GM23338 (cell line): Measurements from ENCODE around the gene ACTR5. TPM values are rescaled to one million over a fixed set of nuclear protein-coding genes. Genes with fewer than 3 reads are reported as not detected.

ENCODE experiments used
- ATAC-seq: fragments of 200-7000 bp; cut with Tn5 transposase; 3 replicates; pipeline ENCODE4 v1.9.1; 2020
- DNase-seq: peaks from one replicate; pipeline ENCODE4 v3.0.0-alpha.2; 2015; ENCODE audit warnings: low spot score
- H2AFZ ChIP-seq: fragments of 200-600 bp; sonication (generic); 2 replicates; pipeline ENCODE4 v1.8.0; 2016; ENCODE audit warnings: antibody characterized with exemption, mild to moderate bottlenecking, moderate library complexity
- H3F3A ChIP-seq: fragments of 200-600 bp; sonication (generic); replicated peaks from 2 replicates; pipeline ENCODE4 v1.8.0; 2017; ENCODE audit warnings: antibody characterized with exemption, mixed run types, low read depth
- H3K27ac ChIP-seq: fragments of 200-600 bp; sonication (generic); 2 replicates; pipeline ENCODE4 v1.6.1; 2016; ENCODE audit warnings: low read depth
- H3K27me3 ChIP-seq: fragments of 200-600 bp; sonication (generic); 2 replicates; pipeline ENCODE4 v1.8.0; 2016; ENCODE audit warnings: mild to moderate bottlenecking, mixed run types, moderate library complexity; ENCODE audit not compliant: insufficient read depth
- H3K36me3 ChIP-seq: fragments of 200-600 bp; sonication (generic); 2 replicates; pipeline ENCODE4 v1.8.0; 2016; ENCODE audit warnings: mild to moderate bottlenecking; ENCODE audit not compliant: insufficient read depth
- H3K4me1 ChIP-seq: fragments of 200-600 bp; sonication (generic); 2 replicates; pipeline ENCODE4 v1.8.0; 2016; ENCODE audit warnings: mild to moderate bottlenecking, moderate library complexity; ENCODE audit not compliant: insufficient read depth
- H3K4me2 ChIP-seq: fragments of 200-600 bp; sonication (generic); 2 replicates; pipeline ENCODE4 v1.7.1; 2017; ENCODE audit warnings: mixed run types
- H3K4me3 ChIP-seq: fragments of 200-600 bp; sonication (generic); 2 replicates; pipeline ENCODE4 v1.6.1; 2016; ENCODE audit warnings: mixed run types
- H3K79me2 ChIP-seq: fragments of 200-600 bp; sonication (generic); replicated peaks from 2 replicates; pipeline ENCODE4 v1.8.0; 2017; ENCODE audit warnings: mild to moderate bottlenecking; ENCODE audit not compliant: insufficient read depth
- H3K9me2 ChIP-seq: fragments of 200-600 bp; sonication (generic); 2 replicates; pipeline ENCODE4 v1.8.0; 2017; ENCODE audit not compliant: insufficient read depth
- H4K20me1 ChIP-seq: fragments of 200-600 bp; sonication (generic); replicated peaks from 2 replicates; pipeline ENCODE4 v1.8.0; 2017; ENCODE audit warnings: mild to moderate bottlenecking; ENCODE audit not compliant: insufficient read depth
- H3K27ac Mint-ChIP-seq: 2 replicates; pipeline ENCODE4 v1.8.0; 2020; ENCODE audit warnings: inconsistent platforms, mild to moderate bottlenecking, moderate library complexity, mixed read lengths
- H3K27me3 Mint-ChIP-seq: 3 replicates; pipeline ENCODE4 v1.8.0; 2022; ENCODE audit warnings: low read depth, mild to moderate bottlenecking, moderate library complexity, mixed read lengths, inconsistent platforms; ENCODE audit not compliant: insufficient read depth, poor library complexity
- H3K36me3 Mint-ChIP-seq: 3 replicates; pipeline ENCODE4 v1.8.0; 2021; ENCODE audit warnings: low read depth, mild to moderate bottlenecking, inconsistent platforms, moderate library complexity, mixed read lengths
- H3K4me1 Mint-ChIP-seq: 3 replicates; pipeline ENCODE4 v1.8.0; 2020; ENCODE audit warnings: mild to moderate bottlenecking, inconsistent platforms, mixed read lengths
- H3K4me3 Mint-ChIP-seq: 3 replicates; pipeline ENCODE4 v1.8.0; 2021; ENCODE audit warnings: moderate library complexity, mild to moderate bottlenecking, inconsistent platforms, mixed read lengths
- H3K9me3 Mint-ChIP-seq: 3 replicates; pipeline ENCODE4 v1.8.0; 2020; ENCODE audit warnings: moderate library complexity, mild to moderate bottlenecking, inconsistent platforms, mixed read lengths
- CTCF ChIP-seq, 2 experiments: fragments of 200-600 bp in 1 of 2; sonication (generic) in 1 of 2; conservative IDR thresholded peaks; 2 replicates each; pipeline versions ENCODE4 v1.5.1 to v1.6.1; 2016 to 2017; ENCODE audit warnings: antibody characterized with exemption in 2 of 2, low read depth in 2 of 2, mild to moderate bottlenecking in 2 of 2, moderate library complexity in 1 of 2
- EZH2 ChIP-seq: fragments of 200-600 bp; sonication (generic); IDR thresholded peaks from one replicate; pipeline ENCODE4 v1.8.0; 2017; ENCODE audit warnings: antibody characterized with exemption, mild to moderate bottlenecking, low read depth; ENCODE audit not compliant: unreplicated experiment
- EZH2phosphoT487 ChIP-seq: fragments of 200-600 bp; sonication (generic); IDR thresholded peaks from one replicate; pipeline ENCODE4 v1.8.1; 2018; ENCODE audit warnings: antibody characterized with exemption; ENCODE audit not compliant: unreplicated experiment
- NANOG ChIP-seq: IDR thresholded peaks from 2 replicates; pipeline ENCODE4 v1.6.1; 2016; ENCODE audit warnings: antibody characterized with exemption, borderline replicate concordance
- POLR2AphosphoS5 ChIP-seq: IDR thresholded peaks from 2 replicates; pipeline ENCODE4 v1.6.1; 2016; ENCODE audit warnings: antibody characterized with exemption, low read depth
- REST ChIP-seq: IDR thresholded peaks from one replicate; pipeline ENCODE4 v1.6.1; 2018; ENCODE audit warnings: antibody characterized with exemption; ENCODE audit not compliant: unreplicated experiment
- ZNF462 ChIP-seq: fragments of 250-450 bp; sonication (Bioruptor Pico); IDR thresholded peaks from 2 replicates; pipeline ENCODE4 v1.5.0; 2020; ENCODE audit warnings: mild to moderate bottlenecking, moderate library complexity
- polyA plus RNA-seq: library from polyadenylated mRNA; unstranded; fragments of >200 nt; fragmentation: Nextera tagmentation; extraction: Ambion mirVana; gene quantifications from 2 replicates; pipeline ENCODE4 v1.2.1, GENCODE V29; 2016
- total RNA-seq: library from RNA; depleted of rRNA; stranded (reverse); fragments of >200 nt; shearing (Covaris generic); gene quantifications from 2 replicates; pipeline ENCODE4 v1.2.3, GENCODE V29; 2014
- TF ChIP-seq, protein P1 (sequence below): IDR thresholded peaks from 2 replicates; pipeline ENCODE4 v1.6.1; 2016; ENCODE audit warnings: antibody characterized with exemption

The ACTR5 gene
- total and polyA plus RNA-seq, 2 experiments from 2014 or later, result 8.4 to 21.8 TPM

DNA sequence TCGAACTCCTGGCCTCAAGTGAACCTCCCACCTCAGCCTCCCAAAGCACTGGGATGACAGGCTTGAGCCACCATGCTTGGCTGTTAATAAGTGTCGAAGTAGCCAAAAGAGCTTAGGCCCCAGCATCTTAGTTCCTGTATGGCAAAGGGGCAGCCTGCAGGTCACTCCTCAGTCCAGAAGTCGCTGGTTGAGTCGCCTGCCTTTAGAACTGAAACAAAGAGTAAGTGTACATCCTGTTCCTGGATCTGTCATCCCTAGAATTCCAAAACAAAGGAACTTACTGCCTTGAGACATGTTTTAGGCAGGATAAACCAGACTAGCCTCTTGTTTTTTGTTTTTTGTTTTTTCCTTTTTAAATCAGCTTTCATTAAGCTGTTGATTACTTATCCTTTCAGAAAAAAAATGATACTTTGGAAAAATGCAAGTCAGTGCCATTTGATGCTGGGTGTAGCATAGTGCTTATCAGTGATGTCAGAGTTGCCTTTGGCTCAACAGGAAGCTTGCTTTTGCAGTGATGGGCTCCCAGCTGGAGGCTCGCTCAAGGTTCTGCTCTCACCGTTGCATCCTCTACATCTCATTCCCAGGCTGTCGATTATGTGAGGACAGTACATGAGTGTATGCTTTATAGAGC is 9.0 kb downstream of the ACTR5 start:
- no peak overlapping the region for H3K4me3 ChIP-seq
- DNase-seq, result no peak
- no peak for TF ChIP-seq EZH2
- no peak for TF ChIP-seq CTCF (conservative IDR thresholded peaks at IDR 0.05; ENCODE audit: low read depth in 2 of 2)
- no peak for TF ChIP-seq NANOG
- TF ChIP-seq REST, result no peak
- TF ChIP-seq EZH2phosphoT487, result no peak
- TF ChIP-seq, protein P1, sequence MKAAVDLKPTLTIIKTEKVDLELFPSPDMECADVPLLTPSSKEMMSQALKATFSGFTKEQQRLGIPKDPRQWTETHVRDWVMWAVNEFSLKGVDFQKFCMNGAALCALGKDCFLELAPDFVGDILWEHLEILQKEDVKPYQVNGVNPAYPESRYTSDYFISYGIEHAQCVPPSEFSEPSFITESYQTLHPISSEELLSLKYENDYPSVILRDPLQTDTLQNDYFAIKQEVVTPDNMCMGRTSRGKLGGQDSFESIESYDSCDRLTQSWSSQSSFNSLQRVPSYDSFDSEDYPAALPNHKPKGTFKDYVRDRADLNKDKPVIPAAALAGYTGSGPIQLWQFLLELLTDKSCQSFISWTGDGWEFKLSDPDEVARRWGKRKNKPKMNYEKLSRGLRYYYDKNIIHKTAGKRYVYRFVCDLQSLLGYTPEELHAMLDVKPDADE, result no peak
- TF ChIP-seq POLR2AphosphoS5, result no peak

DNA sequence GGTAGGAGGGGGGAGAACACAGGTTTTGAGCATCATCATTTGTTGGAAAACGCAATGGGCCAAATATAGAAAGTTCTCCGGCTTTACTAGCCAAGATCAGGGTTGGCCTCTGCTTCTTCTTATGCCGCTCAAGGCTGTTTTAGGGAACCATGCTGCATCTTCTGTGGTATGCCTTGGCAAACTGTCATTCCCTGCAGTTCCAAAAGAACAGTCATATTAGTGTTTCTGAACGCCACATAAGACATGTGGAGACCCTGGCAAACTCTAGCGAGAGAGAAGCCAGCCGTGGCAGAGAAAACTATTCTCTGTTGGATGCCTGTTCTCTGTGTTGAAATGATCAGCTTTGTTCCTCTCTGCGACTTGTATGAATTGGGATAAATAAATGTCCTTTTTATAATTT is 10.8 kb downstream of the ACTR5 start:
- Histone ChIP-seq H3K4me1 (no peaks in the 10 kb centered on the region), H3K27me3 (no peaks in the 10 kb centered on the region), H2AFZ (no peak overlapping the region), H4K20me1 (no peaks in the 10 kb centered on the region; the same call in none of the 2 replicates), H3K4me2 (no peak overlapping the region), H3K79me2 (no peaks in the 10 kb centered on the region), H3K9me2 (no peaks in the 10 kb centered on the region), H3F3A (no peaks in the 10 kb centered on the region), H3K36me3 (peaks cover 56% of the 10 kb centered on the region; the same call in 1 of the 2 replicates), H3K27ac (no peak overlapping the region), H3K4me3 (no peak overlapping the region)
- Mint-ChIP-seq H3K9me3 (no peaks in the 10 kb centered on the region), H3K36me3 (peaks cover 61% of the 10 kb centered on the region), H3K4me3 (no peak overlapping the region), H3K4me1 (no peaks in the 10 kb centered on the region), H3K27ac (no peak overlapping the region), H3K27me3 (no peaks in the 10 kb centered on the region)
- DNase-seq, result no peak
- no peak for ATAC-seq
- TF ChIP-seq ZNF462 (CRISPR knock-in tag), result no peak
- TF ChIP-seq POLR2AphosphoS5, result no peak

More for the DNA sequence above, 9.0 kb downstream of the ACTR5 start:
- no peaks in the 10 kb centered on the region for H3F3A ChIP-seq
- H3K4me2 ChIP-seq, result no peak overlapping the region
- H3K27me3 Mint-ChIP-seq, result no peaks in the 10 kb centered on the region
- H3K4me3 Mint-ChIP-seq, result no peak overlapping the region
- ATAC-seq, result no peak
- H4K20me1 ChIP-seq, result no peaks in the 10 kb centered on the region; the same call in none of the 2 replicates
- no peaks in the 10 kb centered on the region for H3K4me1 ChIP-seq
- no peaks in the 10 kb centered on the region for H3K4me1 Mint-ChIP-seq
- no peak overlapping the region for H2AFZ ChIP-seq
- H3K9me2 ChIP-seq, result no peaks in the 10 kb centered on the region
- peaks cover 59% of the 10 kb centered on the region; the same call in 1 of the 2 replicates for H3K36me3 ChIP-seq
- no peaks in the 10 kb centered on the region for H3K79me2 ChIP-seq
- H3K36me3 Mint-ChIP-seq, result peaks cover 64% of the 10 kb centered on the region
- H3K27ac ChIP-seq, result no peak overlapping the region; the same call in 1 of the 2 replicates
- no peak overlapping the region for H3K27ac Mint-ChIP-seq
- no peaks in the 10 kb centered on the region for H3K9me3 Mint-ChIP-seq
- H3K27me3 ChIP-seq, result no peaks in the 10 kb centered on the region
